NCI-H2196 (cell line): ENCODE measurements around the gene KCNK7.
"Not testable (repeated sequence)": the region's sequence is repeated elsewhere in the genome, so short reads cannot be mapped to it uniquely, and the experiment has no call there.

ENCODE experiments used
- DNase-seq: peaks from one replicate; lab custom pipeline; 2025; ENCODE audit not compliant: unreplicated experiment; lab: John Stamatoyannopoulos, UW

The KCNK7 gene

GRCh38 chr11:65574811-65575567, 20.6 kb downstream of the KCNK7 start:
- no peak for DNase-seq

- DNase-seq, result peak; percentile 91
These were observed 21.3 kb downstream of the KCNK7 start for GRCh38 chr11:65574109-65574810.

GRCh38 chr11:65573391-65574079, 22.1 kb downstream of the KCNK7 start:
- DNase-seq, result no peak

GRCh38 chr11:65572356-65573051, 23.1 kb downstream of the KCNK7 start, which contains the start of gene FAM89B:
Gene FAM89B, plus strand, starts transcription at chr11:65572538. Its CDS starts 132 bp downstream, at chr11:65572670.
- peak; percentile 81 for DNase-seq

GRCh38 chr11:65571940-65572339, 23.7 kb downstream of the KCNK7 start:
- DNase-seq, result peak; percentile 73

GRCh38 chr11:65571420-65571819, 24.2 kb downstream of the KCNK7 start:
- DNase-seq, result no peak

GRCh38 chr11:65569973-65570918, 25.4 kb downstream of the KCNK7 start, which contains the start of gene ZNRD2:
Gene ZNRD2, plus strand, starts transcription at chr11:65570477. Its CDS starts 15 bp downstream, at chr11:65570492.
- peak; percentile 99 for DNase-seq

GRCh38 chr11:65569164-65569972, 26.2 kb downstream of the KCNK7 start:
- DNase-seq, result peak; percentile 69

- no peak for DNase-seq
These were observed 29.8 kb downstream of the KCNK7 start for GRCh38 chr11:65565624-65566453.

GRCh38 chr11:65564879-65565559, 30.6 kb downstream of the KCNK7 start:
- not testable (repeated sequence) for DNase-seq

GRCh38 chr11:65563601-65564000, 32.0 kb downstream of the KCNK7 start:
- DNase-seq, result no peak

GRCh38 chr11:65562788-65563187, 32.8 kb downstream of the KCNK7 start:
- no peak for DNase-seq

- no peak for DNase-seq
These were observed 33.6 kb downstream of the KCNK7 start for GRCh38 chr11:65562020-65562419.

GRCh38 chr11:65560555-65561418, 34.8 kb downstream of the KCNK7 start:
- DNase-seq, result peak; percentile 59

- peak; percentile 76 for DNase-seq
These were observed 35.6 kb downstream of the KCNK7 start for GRCh38 chr11:65559951-65560537.

GRCh38 chr11:65559535-65559934, 36.1 kb downstream of the KCNK7 start:
- no peak for DNase-seq
